ENCODE measurements around the gene NOG.

The NOG gene

GRCh38 chr17:56593646-56594319 is at the start of gene NOG:
NOG (plus strand) TSS chr17:56593699; CDS start chr17:56594224, 525 bp downstream.
- DNase-seq: peak; percentile 52 to 53

- no peak for DNase-seq
Measured at GRCh38 chr17:56545106-56545505, 48.4 kb upstream of the NOG start.

DNA sequence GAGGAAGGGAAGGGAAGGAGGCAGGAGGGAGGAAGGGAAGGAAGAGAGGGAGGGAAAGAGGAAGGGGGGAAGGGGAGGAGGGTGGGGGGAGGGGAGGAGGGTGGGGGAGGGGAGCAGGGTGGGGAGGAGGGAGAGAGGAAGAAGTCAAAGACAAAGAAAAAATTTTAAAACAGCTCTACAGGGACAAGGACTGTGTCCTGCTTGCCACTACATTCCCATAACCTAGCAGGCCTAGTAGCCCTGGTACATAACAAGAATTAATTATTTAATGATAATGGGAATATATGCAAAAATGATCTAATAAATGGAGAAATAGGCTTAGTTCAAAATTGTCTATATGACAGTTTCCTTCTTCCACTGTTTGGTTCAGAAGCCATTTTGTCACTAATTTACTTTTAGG is 47.6 kb upstream of the NOG start:
- no peak for DNase-seq

GRCh38 chr17:56548661-56549060 is 44.8 kb upstream of the NOG start:
- DNase-seq: no peak

GRCh38 chr17:56549501-56549900 is 44.0 kb upstream of the NOG start:
- DNase-seq: no peak

DNA sequence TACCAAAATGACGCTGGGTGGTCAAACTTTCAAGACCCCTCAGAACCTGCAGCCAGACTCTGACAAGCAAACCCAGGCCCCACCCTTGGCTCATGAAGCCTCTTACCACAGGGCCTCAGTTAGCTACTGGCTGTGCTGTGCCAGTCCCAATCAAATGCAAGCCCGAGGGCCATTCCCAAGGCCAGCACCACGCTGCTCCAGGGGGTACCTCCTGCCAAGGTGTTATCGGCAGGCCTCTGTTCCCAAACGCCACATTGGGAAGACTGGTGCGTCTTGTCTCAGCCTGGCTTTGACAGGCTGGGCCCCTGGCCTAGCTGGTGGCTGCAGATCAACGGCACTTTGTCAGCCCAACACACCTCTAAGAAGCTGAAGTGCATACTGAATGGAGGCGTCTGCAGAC is 35.8 kb upstream of the NOG start:
- no peak for DNase-seq

DNA sequence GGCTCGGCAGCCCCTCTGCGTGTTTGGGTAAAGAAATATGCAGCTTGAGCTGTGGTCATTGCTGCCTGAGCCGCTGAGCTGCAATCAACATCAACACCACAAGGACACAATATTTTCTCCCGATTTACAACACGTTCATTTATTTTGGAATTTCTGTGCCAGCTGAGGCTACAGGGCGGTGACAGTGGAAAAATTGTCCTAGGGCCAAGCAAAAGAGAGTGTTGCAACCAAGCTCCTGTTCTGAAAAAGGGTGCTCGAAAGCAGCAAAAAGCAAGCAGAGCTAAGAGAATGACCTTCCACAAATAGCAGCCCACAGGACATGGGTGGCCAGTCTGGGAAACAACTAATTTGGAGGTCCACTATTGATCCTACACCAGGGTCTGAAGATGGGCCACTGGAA is 35.4 kb upstream of the NOG start:
- DNase-seq: no peak

- no peak for DNase-seq
Measured at GRCh38 chr17:56570199-56570598, 23.3 kb upstream of the NOG start.

DNA sequence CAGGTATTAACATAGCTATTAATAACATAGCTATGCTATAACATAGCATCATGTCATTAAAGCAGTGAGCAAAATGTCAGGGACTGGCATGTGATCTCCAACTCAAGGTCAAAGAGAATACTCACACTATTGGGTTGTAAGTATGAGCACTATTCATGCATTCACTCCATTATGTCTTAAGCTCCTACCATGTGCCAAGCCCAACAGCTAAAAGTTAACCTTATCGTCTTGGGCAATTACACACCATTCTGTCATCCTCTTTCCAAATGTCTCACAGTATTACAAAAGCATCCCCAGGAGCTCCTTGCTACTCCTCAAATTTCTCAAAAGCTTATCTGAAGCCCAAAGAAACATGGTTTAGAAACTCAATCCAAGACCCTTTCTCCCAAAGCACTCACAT is 22.0 kb upstream of the NOG start:
- no peak for DNase-seq

DNA sequence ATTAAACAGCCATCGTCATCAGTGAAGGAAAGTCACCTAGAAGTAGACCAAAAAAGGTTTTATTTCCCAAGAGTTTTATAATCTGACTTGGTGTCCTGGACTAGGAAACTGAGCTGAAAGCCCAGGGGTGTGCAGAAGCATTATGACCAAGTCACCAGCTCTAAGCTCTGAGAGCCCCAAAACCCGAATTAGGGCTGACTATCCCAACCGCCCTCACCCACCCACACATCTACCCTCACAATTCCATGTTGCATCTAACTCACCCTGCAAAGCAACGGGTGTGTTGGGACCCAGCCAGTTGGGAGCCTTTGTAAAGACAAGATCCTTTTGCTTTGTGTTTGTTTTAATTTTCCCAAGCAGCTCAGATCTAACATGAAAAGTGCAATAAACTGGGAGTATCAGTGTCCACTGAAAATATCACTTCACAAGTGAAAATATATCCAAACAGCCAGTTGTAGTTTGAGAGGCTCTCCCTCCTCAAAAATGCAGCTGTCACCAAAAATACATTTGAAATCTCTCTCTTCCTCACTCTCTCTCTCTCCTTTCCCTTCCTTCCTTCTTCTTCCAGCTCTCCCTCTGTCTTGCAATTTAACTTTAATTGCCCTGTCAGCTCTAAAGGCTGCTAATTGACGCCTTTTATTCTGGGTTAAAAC is 16.2 kb upstream of the NOG start:
- no peak for DNase-seq

- no peak for DNase-seq
Measured at GRCh38 chr17:56577843-56578204, 15.7 kb upstream of the NOG start.

DNA sequence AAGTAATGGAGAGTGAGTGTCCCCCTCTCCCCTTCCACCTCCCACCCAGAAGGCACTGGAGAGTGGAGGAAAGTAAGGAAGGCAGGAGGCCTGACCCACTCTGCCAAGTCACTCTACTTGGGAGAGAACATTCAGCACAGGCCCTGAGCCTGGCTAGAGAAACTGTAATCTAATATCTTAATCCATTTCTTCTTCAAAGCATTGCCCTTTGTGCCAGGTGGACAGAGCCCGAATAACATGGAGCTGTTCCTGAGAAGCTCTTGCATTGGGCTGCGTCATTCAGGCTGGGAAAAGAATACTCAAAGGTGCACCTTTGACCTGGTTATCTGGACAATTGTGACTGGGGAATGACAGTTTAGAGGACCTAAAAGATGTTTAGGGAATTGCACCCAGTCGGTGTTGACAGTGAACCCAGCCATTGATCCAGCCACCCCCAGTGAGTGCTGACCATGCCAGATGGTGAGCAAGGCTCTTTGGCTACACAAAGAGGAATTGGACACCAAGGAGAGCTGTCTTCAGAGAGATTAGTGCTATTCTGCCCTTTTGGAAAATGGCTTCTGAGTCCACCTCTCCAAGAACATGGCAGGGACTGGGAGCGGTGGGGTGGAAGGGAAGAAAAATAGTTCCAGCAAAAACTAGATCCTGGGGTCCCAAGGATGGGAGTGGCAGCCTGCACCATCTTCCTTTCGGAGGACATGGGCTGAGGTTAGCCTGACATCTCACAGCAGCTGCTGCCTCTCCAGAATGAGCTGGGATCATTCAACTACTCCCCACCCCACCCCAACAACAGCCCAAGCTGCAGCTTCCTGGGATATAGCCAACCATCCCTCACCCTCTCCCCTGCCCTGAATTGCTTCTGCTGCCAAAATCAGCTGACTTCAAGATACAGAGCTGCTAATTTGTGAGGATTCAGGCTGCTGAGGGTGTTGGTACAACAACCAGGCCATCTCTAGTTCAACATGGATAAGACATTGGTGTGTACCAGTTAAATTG is 11.6 kb upstream of the NOG start:
- no peak for DNase-seq

GRCh38 chr17:56583772-56584171 is 9.7 kb upstream of the NOG start:
- no peak for DNase-seq

- DNase-seq: no peak
Measured at GRCh38 chr17:56587298-56587697, 6.2 kb upstream of the NOG start.

DNA sequence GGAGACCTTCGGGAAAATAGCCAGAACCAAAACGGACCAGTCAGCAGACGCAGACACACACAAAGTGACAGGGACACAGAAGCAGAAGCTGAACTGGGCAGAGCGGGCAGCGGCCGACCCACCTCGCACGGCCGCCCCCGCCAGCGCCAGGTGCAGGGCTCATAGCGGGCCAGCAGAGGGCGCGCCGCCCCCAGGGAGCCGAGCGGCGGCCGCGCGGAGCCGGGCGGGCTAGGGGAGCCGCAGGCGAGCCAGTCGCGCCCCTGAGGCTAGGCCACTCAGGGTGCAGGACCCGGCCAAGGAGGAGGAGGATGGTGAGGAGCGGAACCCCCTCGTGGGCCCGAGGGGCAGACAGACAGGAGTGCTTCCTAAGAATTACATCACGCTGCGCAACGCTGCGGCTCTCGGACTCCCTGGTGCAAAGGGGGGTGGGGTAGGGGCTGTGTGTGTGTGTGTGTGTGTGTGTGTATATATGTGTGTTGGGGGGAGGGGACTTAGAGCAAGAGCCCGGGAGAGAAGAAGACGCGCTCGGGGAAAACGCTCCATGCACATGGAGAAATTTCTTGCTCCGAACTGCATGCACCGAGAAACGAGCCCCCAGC is 913 bp upstream of the NOG start:
- peak; percentile 65 to 73 for DNase-seq

GRCh38 chr17:56593086-56593645 is 333 bp upstream of the NOG start:
- DNase-seq: peak; percentile 33 to 49

DNA sequence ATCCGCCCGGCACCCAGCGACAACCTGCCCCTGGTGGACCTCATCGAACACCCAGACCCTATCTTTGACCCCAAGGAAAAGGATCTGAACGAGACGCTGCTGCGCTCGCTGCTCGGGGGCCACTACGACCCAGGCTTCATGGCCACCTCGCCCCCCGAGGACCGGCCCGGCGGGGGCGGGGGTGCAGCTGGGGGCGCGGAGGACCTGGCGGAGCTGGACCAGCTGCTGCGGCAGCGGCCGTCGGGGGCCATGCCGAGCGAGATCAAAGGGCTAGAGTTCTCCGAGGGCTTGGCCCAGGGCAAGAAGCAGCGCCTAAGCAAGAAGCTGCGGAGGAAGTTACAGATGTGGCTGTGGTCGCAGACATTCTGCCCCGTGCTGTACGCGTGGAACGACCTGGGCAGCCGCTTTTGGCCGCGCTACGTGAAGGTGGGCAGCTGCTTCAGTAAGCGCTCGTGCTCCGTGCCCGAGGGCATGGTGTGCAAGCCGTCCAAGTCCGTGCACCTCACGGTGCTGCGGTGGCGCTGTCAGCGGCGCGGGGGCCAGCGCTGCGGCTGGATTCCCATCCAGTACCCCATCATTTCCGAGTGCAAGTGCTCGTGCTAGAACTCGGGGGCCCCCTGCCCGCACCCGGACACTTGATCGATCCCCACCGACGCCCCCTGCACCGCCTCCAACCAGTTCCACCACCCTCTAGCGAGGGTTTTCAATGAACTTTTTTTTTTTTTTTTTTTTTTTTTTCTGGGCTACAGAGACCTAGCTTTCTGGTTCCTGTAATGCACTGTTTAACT is 1.0 kb downstream of the NOG start:
- peak in 1 of 2 experiments; percentile 30 for DNase-seq

DNA sequence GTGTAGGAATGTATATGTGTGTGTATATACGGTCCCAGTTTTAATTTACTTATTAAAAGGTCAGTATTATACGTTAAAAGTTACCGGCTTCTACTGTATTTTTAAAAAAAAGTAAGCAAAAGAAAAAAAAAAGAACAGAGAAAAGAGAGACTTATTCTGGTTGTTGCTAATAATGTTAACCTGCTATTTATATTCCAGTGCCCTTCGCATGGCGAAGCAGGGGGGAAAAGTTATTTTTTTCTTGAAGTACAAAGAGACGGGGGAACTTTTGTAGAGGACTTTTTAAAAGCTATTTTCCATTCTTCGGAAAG is 1.6 kb downstream of the NOG start:
- no peak for DNase-seq

GRCh38 chr17:56595831-56596690 is 2.6 kb downstream of the NOG start:
- peak in 1 of 2 experiments; percentile 38 for DNase-seq

- DNase-seq: peak in 1 of 2 experiments; percentile 26
Measured at GRCh38 chr17:56596691-56597494, 3.4 kb downstream of the NOG start.

Measured in activated CD4-positive, alpha-beta T cell treated with anti-CD3 and anti-CD28 coated beads, Interleukin-2, amount 50 U/mL, for 48 hours (primary cell).